ENCODE results near the gene UNC13C. TPM values are rescaled to one million over a fixed set of nuclear protein-coding genes. Genes with fewer than 3 reads are reported as not detected.
A peak's percentile ranks its signal among the peaks of the same experiment; 100 is the strongest.

Gene UNC13C
- total RNA-seq, 1 donor from 2014 or later = 0.21 TPM

GRCh38 chr15:54017959-54018358 is 39.7 kb downstream of the UNC13C start:
- no peak for DNase-seq (ENCODE audit: low read depth)

GRCh38 chr15:54026258-54026657 is 48.0 kb downstream of the UNC13C start:
- no peak for DNase-seq (ENCODE audit: low read depth)

DNA sequence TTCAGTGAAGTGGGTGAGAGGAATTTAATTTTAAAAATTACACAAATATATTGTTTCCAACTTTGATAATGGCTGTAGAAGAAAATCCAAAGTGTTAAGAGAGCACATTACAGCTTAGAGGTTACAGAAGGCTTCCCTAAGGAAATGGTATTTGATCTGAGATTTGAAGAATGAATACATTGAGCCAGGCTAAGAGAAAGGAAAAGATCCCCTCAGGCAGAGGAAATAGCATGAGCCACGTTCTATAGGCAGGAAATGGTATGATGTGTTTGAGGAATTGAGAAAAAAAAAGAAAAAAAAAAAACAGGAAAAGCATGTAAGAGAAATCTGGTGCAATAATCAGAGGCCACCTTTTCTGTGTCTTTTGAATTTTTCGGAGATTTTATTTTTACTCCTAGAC is 48.6 kb downstream of the UNC13C start:
- no peak for DNase-seq (ENCODE audit: low read depth)

DNA sequence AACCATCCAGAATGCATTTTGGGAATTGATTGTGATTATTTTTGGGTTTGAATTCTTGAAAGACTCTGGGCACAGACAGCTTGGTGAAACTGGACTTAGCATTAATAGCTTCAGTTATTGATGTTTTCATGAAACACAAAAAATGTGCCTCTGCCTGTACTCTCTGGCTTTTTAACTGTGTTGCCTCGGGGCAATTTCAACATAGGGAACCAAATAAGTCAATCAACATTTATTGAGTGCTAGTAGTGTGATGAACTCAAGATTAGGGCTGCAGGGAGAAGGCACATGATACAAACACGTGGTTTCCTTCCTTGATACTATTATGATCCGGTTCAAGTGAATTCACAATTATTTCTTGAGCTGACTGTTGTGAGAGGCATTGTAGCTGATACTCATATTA is 50.8 kb downstream of the UNC13C start:
- DNase-seq (ENCODE audit: low read depth) = no peak

- DNase-seq (ENCODE audit: low read depth) = no peak
Measured at GRCh38 chr15:54032066-54032465, 53.8 kb downstream of the UNC13C start.

- DNase-seq (ENCODE audit: low read depth) = peak; percentile 31
Measured at GRCh38 chr15:54033356-54033860, 55.2 kb downstream of the UNC13C start.

GRCh38 chr15:54033869-54034458 is 55.7 kb downstream of the UNC13C start:
- DNase-seq (ENCODE audit: low read depth) = peak; percentile 19

DNA sequence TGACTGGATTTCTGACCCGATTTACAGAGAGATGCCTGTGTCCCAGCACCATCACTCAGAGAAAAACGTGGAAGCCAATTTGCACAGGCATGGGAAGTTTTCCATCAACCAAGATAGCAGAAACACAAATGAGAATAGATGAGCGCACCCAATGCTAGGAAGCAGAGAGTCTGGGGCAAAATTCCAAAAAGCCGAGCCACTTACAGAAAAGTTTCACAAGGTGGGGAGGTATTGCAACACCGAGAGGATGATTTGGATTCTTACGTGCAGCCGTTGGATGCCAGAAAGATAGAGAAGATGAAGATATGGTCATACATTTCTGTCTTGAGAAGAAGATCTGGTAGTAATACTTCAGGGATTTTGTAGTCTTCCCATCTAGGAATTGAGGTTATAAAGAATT is 57.4 kb downstream of the UNC13C start:
- no peak for DNase-seq (ENCODE audit: low read depth)

- DNase-seq (ENCODE audit: low read depth) = no peak
Measured at GRCh38 chr15:54045397-54045796, 67.2 kb downstream of the UNC13C start.

- DNase-seq (ENCODE audit: low read depth) = no peak
Measured at GRCh38 chr15:54046093-54046492, 67.9 kb downstream of the UNC13C start.

DNA sequence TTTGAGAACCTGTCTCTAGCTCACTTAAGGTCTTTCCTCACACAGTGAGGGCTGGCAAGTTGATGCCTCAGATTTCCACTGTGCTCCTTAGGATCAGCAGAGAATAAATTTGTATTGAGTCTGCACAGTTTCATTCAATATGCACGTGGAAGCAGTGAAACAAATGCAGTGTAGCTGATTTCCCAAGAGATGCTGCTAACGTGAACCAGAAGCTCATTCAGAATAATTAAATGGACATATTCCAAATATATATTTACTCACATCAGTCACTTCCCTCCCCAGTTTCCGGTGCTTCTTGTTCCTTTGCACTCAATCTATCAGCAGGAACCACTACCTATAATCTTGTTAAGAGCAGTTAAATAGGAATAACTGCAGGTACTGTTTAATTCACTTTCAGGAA is 86.1 kb downstream of the UNC13C start:
- DNase-seq (ENCODE audit: low read depth) = no peak

- DNase-seq (ENCODE audit: low read depth) = no peak
Measured at GRCh38 chr15:54066403-54066802, 88.2 kb downstream of the UNC13C start.

DNA sequence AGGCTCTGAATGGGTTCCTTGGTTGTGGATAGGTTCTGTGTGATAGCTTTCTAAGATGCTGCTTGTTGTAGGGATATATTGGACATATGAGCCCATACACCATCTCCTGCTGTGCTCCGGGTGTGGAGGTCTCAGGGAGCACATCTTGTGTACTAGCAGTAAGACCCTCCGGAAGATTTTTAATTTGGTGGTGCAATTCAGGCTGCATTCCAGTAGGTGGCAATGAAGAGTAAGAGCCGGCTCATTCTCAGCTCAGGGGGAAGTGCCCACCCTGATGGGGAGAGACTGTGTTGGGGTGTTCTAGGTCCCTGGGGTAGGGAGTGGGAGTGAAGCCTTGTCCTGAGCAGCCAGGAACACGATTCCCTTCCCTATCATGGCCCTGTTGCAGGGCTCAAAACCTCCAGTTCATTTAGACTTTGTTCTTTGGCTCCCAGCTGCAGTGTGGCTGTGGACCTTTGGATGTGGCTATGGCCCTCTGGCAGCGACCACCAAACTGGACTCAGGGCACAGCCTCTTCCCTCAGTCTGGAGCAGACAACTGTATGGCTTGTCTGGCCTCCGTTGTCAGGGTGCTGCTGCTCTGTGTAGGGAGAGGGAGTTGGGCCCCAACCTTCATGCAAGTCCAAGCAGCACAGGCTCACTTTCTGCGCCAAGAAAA is 104.7 kb downstream of the UNC13C start:
- peak; percentile 17 for DNase-seq (ENCODE audit: low read depth)

DNA sequence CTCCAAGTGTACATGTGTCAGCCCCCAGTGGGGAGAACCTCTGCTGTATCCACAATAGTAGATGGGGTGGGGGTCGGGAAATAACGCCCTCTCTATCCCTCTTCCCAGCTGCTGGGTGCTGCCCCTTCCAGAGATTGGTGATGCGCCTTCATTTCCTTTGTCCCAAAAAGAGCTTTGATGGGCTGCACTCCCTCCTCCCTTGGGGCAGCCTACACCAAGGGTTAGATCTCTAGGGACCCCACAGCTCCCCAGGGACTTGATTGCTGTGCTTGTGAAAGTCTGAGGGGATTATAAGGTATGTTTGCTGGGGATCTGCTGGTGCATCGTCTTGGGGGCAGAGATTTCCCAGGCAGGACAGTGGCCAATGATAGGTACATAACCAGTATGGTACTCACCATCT is 105.3 kb downstream of the UNC13C start:
- DNase-seq (ENCODE audit: low read depth) = no peak

- DNase-seq (ENCODE audit: low read depth) = no peak
Measured at GRCh38 chr15:54083991-54084390, 105.8 kb downstream of the UNC13C start.

GRCh38 chr15:54088837-54089236 is 110.6 kb downstream of the UNC13C start:
- no peak for DNase-seq (ENCODE audit: low read depth)

DNA sequence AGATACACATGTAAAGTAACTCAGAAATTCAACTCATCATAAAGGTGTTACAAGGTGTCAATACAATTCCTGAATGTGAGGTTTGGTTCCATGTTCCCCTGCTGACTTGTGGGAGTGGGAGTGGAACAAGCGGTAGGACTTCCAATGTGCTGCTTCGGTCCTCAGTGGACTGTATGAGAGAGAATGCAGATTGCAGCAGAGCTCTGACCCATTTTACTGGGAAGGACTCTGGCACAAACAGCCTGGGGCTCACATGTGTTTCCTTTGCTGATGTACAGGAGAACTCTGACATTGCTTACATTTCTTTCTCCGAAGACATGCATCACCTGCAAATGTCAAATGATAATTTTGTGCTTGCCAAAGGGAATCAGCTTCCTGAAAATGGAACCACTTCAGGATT is 111.5 kb downstream of the UNC13C start:
- no peak for DNase-seq (ENCODE audit: low read depth)

GRCh38 chr15:54091651-54092050 is 113.4 kb downstream of the UNC13C start:
- DNase-seq (ENCODE audit: low read depth) = no peak

- no peak for DNase-seq (ENCODE audit: low read depth)
Measured at GRCh38 chr15:54094661-54095060, 116.4 kb downstream of the UNC13C start.

DNA sequence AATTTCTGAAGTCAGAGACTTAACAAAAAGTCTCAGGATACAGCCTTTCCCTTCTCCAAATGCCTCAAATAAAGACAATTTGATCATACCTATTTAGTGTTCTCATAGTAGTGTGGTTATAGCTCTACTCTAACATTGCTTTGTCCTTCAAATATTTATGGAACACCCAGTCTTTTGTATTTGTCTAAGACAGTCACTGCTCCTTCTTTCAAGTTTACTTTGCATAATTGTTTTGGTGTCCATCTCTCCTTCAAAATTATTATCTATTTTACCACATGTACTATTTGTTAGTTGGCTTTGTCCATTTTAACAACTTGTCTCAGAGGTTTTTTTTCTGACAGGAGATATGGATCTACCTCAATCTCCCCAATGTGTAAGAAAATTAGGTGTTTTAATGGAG is 118.8 kb downstream of the UNC13C start:
- no peak for DNase-seq (ENCODE audit: low read depth)

DNA sequence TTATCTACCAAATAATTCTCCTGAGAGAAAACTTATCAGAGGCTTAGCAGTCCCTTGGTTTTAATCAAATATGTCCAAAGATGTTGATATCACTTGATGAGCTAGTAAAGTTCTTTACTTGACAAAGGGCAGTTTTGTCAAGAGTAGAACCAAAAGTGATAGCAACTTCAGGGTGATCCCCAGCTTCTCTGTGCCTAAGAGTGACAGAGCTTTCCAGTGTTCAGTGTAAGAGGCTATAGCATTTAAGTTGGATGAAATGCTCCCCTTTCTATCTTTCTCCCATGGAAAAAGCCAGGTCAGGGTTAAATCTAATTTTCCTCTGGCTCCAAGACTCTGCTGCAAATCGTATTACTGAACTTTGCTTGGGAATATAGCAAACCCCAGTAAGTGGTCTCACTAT is 120.8 kb downstream of the UNC13C start:
- DNase-seq (ENCODE audit: low read depth) = no peak

DNA sequence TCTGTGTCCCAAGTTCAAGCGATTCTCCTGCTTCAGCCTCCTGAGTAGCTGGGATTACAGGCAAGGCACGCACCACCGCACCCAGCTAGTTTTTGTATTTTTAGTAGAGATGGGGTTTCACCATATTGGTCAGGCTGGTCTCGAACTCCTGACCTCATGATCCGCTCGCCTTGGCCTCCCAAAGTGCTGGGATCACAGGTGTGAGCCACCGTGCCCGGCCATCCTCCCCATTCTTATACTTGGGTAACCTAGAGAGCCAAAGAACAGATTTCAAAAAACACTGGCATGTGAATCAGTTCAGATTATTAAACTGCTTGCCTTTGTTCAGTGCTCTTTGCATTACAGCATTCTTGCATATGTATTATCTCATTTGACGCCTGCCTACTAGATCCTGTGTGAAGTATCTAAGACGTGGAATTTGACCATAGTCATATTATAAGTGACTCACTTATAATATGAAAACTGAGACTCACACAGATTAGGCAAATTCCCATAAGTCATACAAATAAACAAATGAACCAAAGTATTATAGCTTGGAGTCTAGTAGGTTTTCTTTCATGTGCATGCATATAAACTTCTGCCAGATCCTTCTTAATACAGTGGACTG is 123.5 kb downstream of the UNC13C start:
- DNase-seq (ENCODE audit: low read depth) = no peak

DNA sequence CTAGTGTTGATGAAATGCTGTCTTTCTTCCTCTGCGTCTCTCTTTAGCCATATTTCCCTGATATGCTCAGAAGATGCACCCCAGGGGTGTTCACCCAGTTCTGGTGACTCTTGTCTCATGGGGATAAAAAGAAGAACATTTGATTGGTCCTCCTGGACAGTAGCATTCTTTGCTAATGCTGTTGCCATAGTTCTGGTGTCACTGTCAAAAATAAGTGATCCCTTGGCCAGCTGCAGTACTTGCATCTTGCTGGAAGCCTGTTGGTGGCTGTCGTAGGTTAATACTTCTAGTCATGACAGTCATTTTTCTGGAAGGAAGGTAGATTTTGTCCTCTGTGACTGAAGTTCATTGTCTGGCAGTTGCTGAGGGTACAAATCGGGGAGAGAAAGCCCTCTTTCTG is 124.5 kb downstream of the UNC13C start:
- peak; percentile 20 for DNase-seq (ENCODE audit: low read depth)

Data from myocyte (in vitro differentiated cells).